ENCODE data around the gene DGKQ.

The DGKQ gene

GRCh38 chr4:960636-961350 is 12.6 kb downstream of the DGKQ start:
- no peak for ATAC-seq
- TF ChIP-seq TCF4 (CRISPR knock-in tag; IDR thresholded peaks at IDR 0.05; ENCODE audit: borderline replicate concordance), result no peak
- TF ChIP-seq GLIS3 (CRISPR knock-in tag; IDR thresholded peaks at IDR 0.05), result no peak
- TF ChIP-seq ZNF70 (CRISPR knock-in tag; IDR thresholded peaks at IDR 0.05), result no peak
- TF ChIP-seq BACH2 (CRISPR knock-in tag; IDR thresholded peaks at IDR 0.05; ENCODE audit: borderline replicate concordance), result no peak
- no peak for TF ChIP-seq ZNF8 (CRISPR knock-in tag; IDR thresholded peaks at IDR 0.05)
- no peak for TF ChIP-seq RARB (CRISPR knock-in tag; IDR thresholded peaks at IDR 0.05)
- no peak for TF ChIP-seq ZFP3 (CRISPR knock-in tag; IDR thresholded peaks at IDR 0.05)
- TF ChIP-seq ISL1 (CRISPR knock-in tag; IDR thresholded peaks at IDR 0.05), result no peak
- TF ChIP-seq ZFP30 (CRISPR knock-in tag; IDR thresholded peaks at IDR 0.05), result no peak
- no peak for TF ChIP-seq OSR1 (CRISPR knock-in tag; IDR thresholded peaks at IDR 0.05)
- TF ChIP-seq TOX (CRISPR knock-in tag; IDR thresholded peaks at IDR 0.05; ENCODE audit: borderline replicate concordance), result no peak
- no peak for TF ChIP-seq ARNTL (CRISPR knock-in tag; IDR thresholded peaks at IDR 0.05; ENCODE audit: borderline replicate concordance, low read depth)

- no peak; the same call in 2 of the 3 replicates for ATAC-seq
- TF ChIP-seq CREB5 (CRISPR knock-in tag; IDR thresholded peaks at IDR 0.05; ENCODE audit: low read depth) (no peak), PATZ1 (CRISPR knock-in tag; IDR thresholded peaks at IDR 0.05; ENCODE audit: borderline replicate concordance) (no peak), CSDC2 (CRISPR knock-in tag; IDR thresholded peaks at IDR 0.05) (no peak)
Measured at GRCh38 chr4:960140-960635, 13.2 kb downstream of the DGKQ start.

- ATAC-seq, result no peak
Measured at GRCh38 chr4:959338-960139, 13.8 kb downstream of the DGKQ start.

More at GRCh38 chr4:959338-960139, 13.8 kb downstream of the DGKQ start:
- TF ChIP-seq POU6F1 (CRISPR knock-in tag; IDR thresholded peaks at IDR 0.05; ENCODE audit: borderline replicate concordance, low read depth) (no peak), PATZ1 (CRISPR knock-in tag; IDR thresholded peaks at IDR 0.05; ENCODE audit: borderline replicate concordance) (no peak), ZFP30 (CRISPR knock-in tag; IDR thresholded peaks at IDR 0.05) (no peak), OSR1 (CRISPR knock-in tag; IDR thresholded peaks at IDR 0.05) (no peak), BACH2 (CRISPR knock-in tag; IDR thresholded peaks at IDR 0.05; ENCODE audit: borderline replicate concordance) (no peak), ZC3H10 (CRISPR knock-in tag; IDR thresholded peaks at IDR 0.05) (no peak), ZNF565 (CRISPR knock-in tag; conservative IDR thresholded peaks at IDR 0.05; ENCODE audit: low read depth) (no peak), CSRNP3 (CRISPR knock-in tag; IDR thresholded peaks at IDR 0.05) (no peak), CSDC2 (CRISPR knock-in tag; IDR thresholded peaks at IDR 0.05) (no peak), ARNTL (CRISPR knock-in tag; IDR thresholded peaks at IDR 0.05; ENCODE audit: borderline replicate concordance, low read depth) (no peak)
